ENCODE results near the gene ZSCAN20.

Gene ZSCAN20

DNA sequence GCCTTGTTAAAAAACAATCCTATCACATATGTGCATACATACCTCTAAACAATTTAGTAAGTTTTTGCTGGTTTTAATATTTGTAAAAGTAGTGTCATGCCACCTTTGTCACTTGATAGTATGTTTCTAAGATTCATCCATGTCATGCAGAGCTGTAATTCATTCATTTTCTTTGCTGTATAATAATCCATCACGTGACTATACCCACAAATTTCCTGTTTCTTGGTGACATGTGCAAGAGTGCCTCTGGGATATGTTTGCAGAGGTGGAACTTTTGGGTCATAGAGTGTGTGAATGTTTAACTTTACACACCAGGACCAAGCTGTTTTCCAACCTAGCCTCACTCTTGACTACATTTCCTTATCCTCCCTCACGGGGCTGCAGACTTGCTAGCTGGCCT, 62.9 kb downstream of the ZSCAN20 start:
- no peak for DNase-seq (ENCODE audit: low read depth)

DNA sequence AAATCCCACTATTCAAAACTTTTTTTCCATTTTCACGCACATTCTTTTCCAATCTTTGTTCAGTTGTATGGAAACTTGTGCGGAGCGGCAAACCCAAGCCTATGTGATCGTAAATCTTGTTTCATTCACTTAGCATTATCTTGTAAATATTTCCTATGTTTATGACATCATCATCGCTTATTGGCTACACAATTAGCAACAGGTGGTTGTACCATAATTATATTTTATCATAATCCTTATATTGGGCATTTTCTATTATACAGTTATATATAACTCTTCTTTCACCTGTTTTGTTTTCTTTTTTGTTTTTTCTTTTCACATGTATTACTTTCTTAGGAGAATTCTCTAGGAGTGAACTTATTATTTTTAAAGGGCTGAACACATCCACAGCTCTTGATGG, 65.4 kb downstream of the ZSCAN20 start:
- no peak for DNase-seq (ENCODE audit: low read depth)

DNA sequence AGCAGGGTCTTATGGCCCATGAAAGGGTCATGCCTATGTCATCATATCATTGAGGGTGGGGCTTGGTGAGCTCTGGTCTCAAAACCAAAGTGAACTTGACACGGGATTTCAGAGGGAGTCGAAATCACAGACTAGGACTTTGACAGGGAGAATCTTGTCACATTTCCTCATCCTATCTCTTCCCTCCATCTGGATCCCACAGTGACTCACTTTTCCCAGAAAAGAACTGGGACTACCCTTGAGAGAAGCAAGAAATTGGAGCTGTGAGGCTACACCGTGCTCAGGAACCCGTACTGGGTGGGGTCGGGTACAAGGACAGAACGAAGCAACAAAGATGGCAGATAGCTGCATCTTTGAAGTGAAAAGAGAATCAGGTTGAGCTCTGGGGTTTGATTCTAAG, 69.5 kb downstream of the ZSCAN20 start:
- no peak for DNase-seq (ENCODE audit: low read depth)
